Gastrocnemius medialis (tissue), 4 donors: ENCODE data around the gene ITIH6.

Source experiments
- CTCF ChIP-seq, 5 experiments: fragments of 450-650 bp in 3 of 5; fragments of 200-600 bp in 2 of 5; sonication (generic) in 2 of 5; IDR thresholded peaks in 4 of 5; conservative IDR thresholded peaks in 1 of 5; 1 replicate in 4 of 5; 2 replicates in 1 of 5; pipeline ENCODE4 v1.5.1; 2016 to 2019; ENCODE audit warnings: antibody characterized with exemption in 5 of 5, mild to moderate bottlenecking in 3 of 5, moderate library complexity in 3 of 5
- POLR2A ChIP-seq, 2 donors: fragments of 450-650 bp; IDR thresholded peaks; one replicate each; pipeline ENCODE4 v1.6.1; 2017; ENCODE audit warnings: antibody characterized with exemption in 2 of 2, mild to moderate bottlenecking in 2 of 2, moderate library complexity in 2 of 2

- no peak for TF ChIP-seq POLR2A (IDR thresholded peaks at IDR 0.05)
- no peak for TF ChIP-seq CTCF (IDR thresholded peaks at IDR 0.05 in 4 of 5, conservative IDR thresholded peaks at IDR 0.05 in 1 of 5)
Measured at GRCh38 chrX:54799046-54799445, 991 bp upstream of the ITIH6 start.
